Fibroblast of villous mesenchyme (primary cell): ENCODE measurements around the gene ELN. TPM values are rescaled to one million over a fixed set of nuclear protein-coding genes. Genes with fewer than 3 reads are reported as not detected.

Source experiments
- DNase-seq: peaks from one replicate; pipeline ENCODE4 v3.0.0-alpha.2; 2010; ENCODE audit warnings: low read depth
- H3K4me3 ChIP-seq: 2 replicates; pipeline ENCODE4 v1.5.1; 2011; ENCODE audit warnings: low read depth, mild to moderate bottlenecking, low read length
- total RNA-seq: library from RNA; depleted of rRNA; stranded (reverse); fragments of >200 nt; gene quantifications from 2 replicates; pipeline ENCODE4 v1.2.3, GENCODE V29; 2012
- TF ChIP-seq, protein P1 (sequence below): IDR thresholded peaks from 2 replicates; pipeline ENCODE4 v1.5.1; 2012; ENCODE audit warnings: low read depth, mild to moderate bottlenecking, low read length; ENCODE audit not compliant: insufficient read depth

ELN gene
- total RNA-seq, 1 donor, result under 0.01 TPM

DNA sequence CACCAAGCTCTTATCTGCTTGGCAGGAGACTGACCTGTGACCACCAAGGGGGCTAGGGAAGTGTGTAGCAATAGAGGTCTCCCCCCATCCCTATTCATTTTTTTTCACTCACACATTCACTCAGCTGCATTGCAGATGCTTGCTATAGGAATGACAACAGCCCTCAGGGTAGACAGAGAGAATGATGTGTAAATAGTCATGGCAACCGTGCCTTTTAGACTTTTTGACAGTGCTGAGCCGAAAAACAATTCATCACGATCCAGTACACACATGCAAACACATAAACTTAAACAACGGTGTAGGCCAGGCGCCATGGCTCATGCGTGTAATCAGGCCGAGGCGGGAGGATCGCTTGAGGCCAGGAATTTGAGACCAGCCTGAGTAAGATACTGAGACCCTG is 7.6 kb upstream of the ELN start:
- H3K4me3 ChIP-seq, result no peak overlapping the region
- TF ChIP-seq, protein P1, sequence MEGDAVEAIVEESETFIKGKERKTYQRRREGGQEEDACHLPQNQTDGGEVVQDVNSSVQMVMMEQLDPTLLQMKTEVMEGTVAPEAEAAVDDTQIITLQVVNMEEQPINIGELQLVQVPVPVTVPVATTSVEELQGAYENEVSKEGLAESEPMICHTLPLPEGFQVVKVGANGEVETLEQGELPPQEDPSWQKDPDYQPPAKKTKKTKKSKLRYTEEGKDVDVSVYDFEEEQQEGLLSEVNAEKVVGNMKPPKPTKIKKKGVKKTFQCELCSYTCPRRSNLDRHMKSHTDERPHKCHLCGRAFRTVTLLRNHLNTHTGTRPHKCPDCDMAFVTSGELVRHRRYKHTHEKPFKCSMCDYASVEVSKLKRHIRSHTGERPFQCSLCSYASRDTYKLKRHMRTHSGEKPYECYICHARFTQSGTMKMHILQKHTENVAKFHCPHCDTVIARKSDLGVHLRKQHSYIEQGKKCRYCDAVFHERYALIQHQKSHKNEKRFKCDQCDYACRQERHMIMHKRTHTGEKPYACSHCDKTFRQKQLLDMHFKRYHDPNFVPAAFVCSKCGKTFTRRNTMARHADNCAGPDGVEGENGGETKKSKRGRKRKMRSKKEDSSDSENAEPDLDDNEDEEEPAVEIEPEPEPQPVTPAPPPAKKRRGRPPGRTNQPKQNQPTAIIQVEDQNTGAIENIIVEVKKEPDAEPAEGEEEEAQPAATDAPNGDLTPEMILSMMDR, result no peak
- no peak for DNase-seq

DNA sequence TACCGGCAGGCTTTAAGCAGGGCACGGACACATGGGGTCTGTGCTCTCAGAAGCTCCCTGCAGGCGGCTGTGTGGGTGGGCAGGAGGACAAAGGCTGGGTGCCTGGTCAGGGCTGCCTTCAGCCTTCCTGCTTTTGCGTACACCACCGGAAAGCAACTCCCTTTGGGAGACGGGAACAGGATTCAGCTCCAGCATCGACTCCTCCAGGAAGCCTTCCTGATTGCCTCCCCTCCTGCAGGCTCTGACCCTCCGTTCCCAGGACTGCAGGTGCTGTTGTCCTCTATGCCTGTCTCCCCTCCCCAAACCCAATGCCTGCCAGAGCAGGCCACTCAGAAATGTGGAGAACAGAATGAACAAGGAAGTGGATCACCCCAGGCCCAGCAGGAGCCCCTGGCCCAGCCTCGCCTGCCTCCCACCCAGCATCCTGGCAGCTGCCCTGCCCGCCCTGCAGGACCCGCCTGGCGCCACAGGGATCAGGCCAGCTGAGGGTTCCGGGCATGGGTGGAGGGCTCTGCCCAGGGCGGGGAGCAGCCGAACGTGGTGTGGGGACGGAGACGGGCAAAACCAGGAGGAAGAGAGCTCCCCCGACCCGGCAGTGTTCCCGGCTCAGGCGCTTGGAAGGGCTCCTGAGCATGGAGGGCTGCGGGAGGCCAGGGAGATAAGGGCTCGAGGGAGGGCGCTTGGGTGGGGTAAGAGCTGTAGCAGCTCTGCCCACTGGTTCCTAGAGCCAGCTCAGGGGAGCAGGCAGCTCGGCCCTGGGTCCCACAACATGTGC is 6.2 kb upstream of the ELN start:
- H3K4me3 ChIP-seq, result no peak overlapping the region
- no peak for DNase-seq
- TF ChIP-seq, protein P1, result no peak

DNA sequence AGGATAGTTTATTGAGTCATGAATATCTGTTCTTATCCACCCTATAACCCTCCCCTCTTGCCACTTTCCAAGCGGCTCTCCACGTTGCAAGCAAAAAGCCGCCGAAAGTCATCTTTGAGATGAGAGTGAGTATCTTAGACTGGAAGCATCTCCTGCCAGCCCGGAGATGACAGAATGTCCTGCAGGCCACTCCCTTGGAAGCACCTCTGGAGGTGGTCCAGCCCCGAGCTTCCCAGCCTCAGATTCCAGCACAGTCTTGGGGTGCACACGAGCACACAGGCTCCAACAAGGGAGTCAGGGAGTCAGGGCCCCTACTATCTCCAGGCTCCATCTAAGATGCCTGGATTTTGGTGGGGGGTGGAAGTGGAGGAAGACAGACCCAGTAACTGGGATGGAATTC is 5.5 kb upstream of the ELN start:
- TF ChIP-seq, protein P1, result no peak
- no peak for DNase-seq
- no peak overlapping the region for H3K4me3 ChIP-seq

DNA sequence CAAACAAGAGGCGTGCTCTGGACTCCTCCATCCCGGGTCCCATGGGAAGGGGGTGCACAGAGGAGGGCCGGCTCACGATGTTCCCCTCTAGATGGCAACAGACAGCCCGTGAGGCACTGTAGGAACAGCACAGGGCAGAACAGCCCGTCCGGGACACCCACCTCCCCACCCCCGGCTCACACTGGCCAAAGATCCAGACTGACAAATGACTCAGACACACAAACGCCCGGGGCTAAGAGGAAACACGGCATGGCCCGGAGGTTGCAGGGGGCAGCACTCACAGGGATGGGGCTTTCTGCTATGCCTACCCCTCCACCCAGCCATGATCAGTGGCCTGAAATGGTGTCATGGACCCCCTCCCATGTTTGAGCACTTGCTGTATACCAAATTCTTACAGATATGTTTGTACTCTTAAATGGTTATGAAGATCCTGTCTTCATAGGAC is 4.9 kb upstream of the ELN start:
- TF ChIP-seq, protein P1, result no peak
- peak; percentile 55 for DNase-seq
- H3K4me3 ChIP-seq, result no peak overlapping the region

DNA sequence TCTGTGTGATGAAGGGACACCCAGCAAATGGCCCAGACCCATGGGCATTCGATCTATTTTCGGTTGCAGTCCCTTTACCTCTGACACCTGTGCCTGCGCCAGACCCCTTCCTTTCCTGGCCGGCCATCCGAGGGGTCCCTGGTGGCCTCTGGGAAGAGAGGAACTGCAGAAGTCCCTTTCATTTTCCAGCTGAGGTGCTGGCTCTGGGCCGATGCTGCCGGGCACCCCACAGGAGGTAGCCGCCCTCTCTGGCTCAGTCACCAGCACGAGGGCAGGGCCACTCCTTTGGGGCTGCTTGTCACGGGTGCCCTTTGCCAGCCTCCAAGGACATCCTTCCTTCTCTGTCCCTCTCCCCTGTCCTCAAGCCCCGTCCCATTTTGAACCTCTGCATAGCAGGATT is 4.2 kb upstream of the ELN start:
- TF ChIP-seq, protein P1, result no peak
- no peak for DNase-seq
- H3K4me3 ChIP-seq, result no peak overlapping the region

DNA sequence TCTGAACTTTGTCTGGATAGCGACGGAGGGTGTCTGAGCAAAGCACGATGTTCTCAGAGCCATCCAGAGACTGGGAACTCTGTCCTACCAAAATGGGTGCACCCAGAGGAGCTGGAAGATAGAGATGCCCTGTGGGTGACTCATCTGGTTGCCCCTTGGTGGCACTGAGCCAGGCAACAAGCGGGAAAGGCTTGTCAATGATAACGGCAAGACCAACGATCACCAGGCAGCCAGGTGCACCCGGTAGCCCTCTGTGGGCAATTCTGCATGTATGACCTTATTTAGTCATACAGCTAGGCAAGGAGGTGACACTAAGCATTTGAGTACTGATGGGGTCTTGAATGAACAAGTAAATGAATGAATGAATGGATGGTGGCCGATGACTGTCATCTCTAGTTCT is 2.8 kb upstream of the ELN start:
- TF ChIP-seq, protein P1, result no peak
- DNase-seq, result no peak
- H3K4me3 ChIP-seq, result no peak overlapping the region

DNA sequence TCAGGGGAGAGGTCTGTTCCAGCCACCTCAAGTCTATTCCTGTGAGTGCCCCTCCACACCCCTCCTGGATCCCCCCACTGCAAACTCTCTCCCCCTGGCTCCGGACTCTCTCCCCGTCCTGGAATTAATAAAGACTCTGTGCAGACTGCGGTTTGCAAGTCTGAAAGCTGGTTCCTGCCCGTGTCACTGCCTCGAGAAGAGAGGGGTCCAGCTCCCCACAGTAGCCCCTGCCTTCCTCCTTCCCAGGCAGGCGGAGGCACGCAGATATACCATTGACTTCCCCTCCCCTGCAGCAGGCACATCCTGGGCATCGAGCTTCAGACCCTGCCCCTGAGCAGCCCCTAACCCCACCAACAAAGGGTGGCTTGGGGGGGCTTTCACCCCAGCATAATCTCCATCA is 2.2 kb upstream of the ELN start:
- TF ChIP-seq, protein P1, result no peak
- no peak overlapping the region for H3K4me3 ChIP-seq
- no peak for DNase-seq
